Activated naive CD4-positive, alpha-beta T cell treated with anti-CD3 and anti-CD28 coated beads for 36 hours (primary cell): ENCODE data around the gene METTL5. TPM values are rescaled to one million over a fixed set of nuclear protein-coding genes. Genes with fewer than 3 reads are reported as not detected.
"Not testable (repeated sequence)": the region's sequence is repeated elsewhere in the genome, so short reads cannot be mapped to it uniquely, and the experiment has no call there.

Experiments used
- CTCF ChIA-PET: fragments of 350-600 bp; sonication (Branson Sonifier 250); formaldehyde crosslinking; loops from one replicate; lab custom pipeline; 2021; ENCODE audit warnings: antibody characterized with exemption; lab: Charles Lee
- DNase-seq: peaks from one replicate; pipeline ENCODE4 v3.0.0-alpha.2; 2020
- H3K27ac Mint-ChIP-seq: one replicate; pipeline ENCODE4 v1.8.0; 2021; ENCODE audit warnings: mild to moderate bottlenecking, mixed read lengths
- H3K27me3 Mint-ChIP-seq: one replicate; pipeline ENCODE4 v1.8.0; 2021; ENCODE audit warnings: low read depth, mixed read lengths
- H3K36me3 Mint-ChIP-seq: one replicate; pipeline ENCODE4 v1.8.0; 2021; ENCODE audit warnings: low read depth, mixed read lengths
- H3K4me1 Mint-ChIP-seq: one replicate; pipeline ENCODE4 v1.8.0; 2021; ENCODE audit warnings: low read depth, mixed read lengths
- H3K4me3 Mint-ChIP-seq: one replicate; pipeline ENCODE4 v1.8.0; 2021; ENCODE audit warnings: mild to moderate bottlenecking, moderate library complexity, mixed read lengths
- H3K9me3 Mint-ChIP-seq: one replicate; pipeline ENCODE4 v1.8.0; 2021; ENCODE audit warnings: mixed read lengths
- intact Hi-C: fragments of 100-400 bp; cut with micrococcal nuclease; formaldehyde crosslinking; loops from one replicate; pipeline ENCODE4 v1.15.1; 2023
- total RNA-seq, 2 experiments: library from RNA; stranded (reverse); gene quantifications; one replicate each; pipeline ENCODE4 v1.2.3, GENCODE V29; 2021

METTL5 gene
- total RNA-seq, 2 experiments from 2014 or later = 111 to 116 TPM

DNA sequence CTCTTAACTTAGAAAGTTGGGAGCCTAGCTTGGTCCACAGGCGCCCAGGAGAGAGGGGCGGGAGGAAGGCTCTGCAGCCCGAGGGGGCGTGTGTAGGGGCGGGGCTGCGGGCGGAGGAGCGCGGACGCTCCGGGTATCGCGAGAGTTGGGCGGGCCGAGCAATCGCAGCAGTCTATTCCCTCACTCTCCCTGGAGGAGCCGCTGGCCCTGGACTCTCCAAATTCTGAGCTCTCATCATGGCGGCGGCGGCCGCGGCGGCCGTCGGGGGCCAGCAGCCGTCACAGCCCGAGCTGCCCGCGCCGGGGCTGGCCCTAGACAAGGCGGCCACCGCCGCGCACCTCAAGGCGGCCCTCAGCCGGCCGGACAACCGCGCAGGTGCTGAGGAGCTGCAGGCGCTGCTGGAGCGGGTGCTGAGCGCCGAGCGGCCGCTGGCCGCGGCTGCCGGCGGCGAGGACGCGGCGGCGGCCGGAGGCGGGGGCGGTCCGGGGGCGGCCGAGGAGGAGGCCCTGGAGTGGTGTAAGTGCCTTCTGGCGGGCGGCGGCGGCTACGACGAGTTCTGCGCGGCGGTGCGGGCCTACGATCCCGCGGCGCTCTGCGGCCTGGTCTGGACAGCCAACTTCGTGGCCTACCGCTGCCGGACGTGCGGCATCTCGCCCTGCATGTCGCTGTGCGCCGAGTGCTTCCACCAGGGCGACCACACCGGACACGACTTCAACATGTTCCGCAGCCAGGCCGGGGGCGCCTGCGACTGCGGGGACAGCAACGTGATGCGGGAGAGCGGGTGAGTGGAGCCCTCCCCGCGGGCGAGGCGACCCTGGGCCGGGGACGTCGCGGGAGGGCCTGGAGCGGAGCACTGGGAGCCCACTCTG is 2.8 kb upstream of the METTL5 start, which contains the start of gene UBR3:
Gene UBR3 (plus strand): TSS at position 183 of the 869 bp plus-strand sequence. CDS start 54 bp downstream, at position 237.
- Mint-ChIP-seq H3K4me1 (peaks cover 53% of the 10 kb centered on the region), H3K36me3 (peaks cover 19% of the 10 kb centered on the region), H3K27ac (peak within 1 kb of the TSS; percentile 11), H3K27me3 (no peaks in the 10 kb centered on the region), H3K4me3 (peak within 1 kb of the TSS; percentile 85), H3K9me3 (no peaks in the 10 kb centered on the region)
- CTCF ChIA-PET = interaction anchor here (0.7 to 1.7 kb wide), 7 partner anchors 14 to 132 kb away, joined by 3 to 8 read pairs (median 4); no protein-coding TSS in a partner anchor
- DNase-seq = peak; percentile 91
- intact Hi-C loops = loop anchor here (1.0 to 10.0 kb wide), 7 partner anchors 29 to 1607 kb away; partner anchors contain the start of genes BBS5, DCAF17, ERICH2 and GORASP2

DNA sequence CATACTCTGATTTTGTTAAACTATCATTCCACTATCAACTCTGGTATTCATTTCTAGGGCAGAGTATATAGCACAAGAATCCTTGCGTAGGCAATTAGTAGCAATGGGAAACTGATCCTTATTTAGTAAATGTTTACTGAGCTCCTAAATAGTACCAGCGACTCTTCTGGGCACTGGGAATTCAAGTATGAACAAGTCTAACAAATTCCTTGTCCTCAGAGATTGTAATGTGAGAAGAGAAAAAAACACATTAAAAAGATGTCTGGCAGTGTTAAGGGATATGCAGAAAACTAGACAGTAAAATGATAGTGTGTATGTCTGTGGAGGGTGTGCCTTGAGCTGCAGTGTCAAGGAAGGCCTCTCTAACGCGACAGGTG is 721 bp downstream of the METTL5 start:
- peaks cover 58% of the 10 kb centered on the region for H3K4me1 Mint-ChIP-seq
- peak overlapping the region; percentile 84 for H3K4me3 Mint-ChIP-seq
- peaks cover 27% of the 10 kb centered on the region for H3K36me3 Mint-ChIP-seq
- H3K9me3 Mint-ChIP-seq = no peaks in the 10 kb centered on the region
- intact Hi-C loops = loop anchor here (1.0 to 10.0 kb wide), 10 partner anchors 26 to 1611 kb away; partner anchors contain the start of genes CFAP210, DCAF17, ERICH2 and FASTKD1
- H3K27ac Mint-ChIP-seq = peak overlapping the region; percentile 71
- CTCF ChIA-PET = interaction anchor here (0.6 to 2.3 kb wide), 16 partner anchors 9 to 532 kb away, joined by 3 to 10 read pairs (median 4); no protein-coding TSS in a partner anchor
- DNase-seq = no peak
- no peaks in the 10 kb centered on the region for H3K27me3 Mint-ChIP-seq

DNA sequence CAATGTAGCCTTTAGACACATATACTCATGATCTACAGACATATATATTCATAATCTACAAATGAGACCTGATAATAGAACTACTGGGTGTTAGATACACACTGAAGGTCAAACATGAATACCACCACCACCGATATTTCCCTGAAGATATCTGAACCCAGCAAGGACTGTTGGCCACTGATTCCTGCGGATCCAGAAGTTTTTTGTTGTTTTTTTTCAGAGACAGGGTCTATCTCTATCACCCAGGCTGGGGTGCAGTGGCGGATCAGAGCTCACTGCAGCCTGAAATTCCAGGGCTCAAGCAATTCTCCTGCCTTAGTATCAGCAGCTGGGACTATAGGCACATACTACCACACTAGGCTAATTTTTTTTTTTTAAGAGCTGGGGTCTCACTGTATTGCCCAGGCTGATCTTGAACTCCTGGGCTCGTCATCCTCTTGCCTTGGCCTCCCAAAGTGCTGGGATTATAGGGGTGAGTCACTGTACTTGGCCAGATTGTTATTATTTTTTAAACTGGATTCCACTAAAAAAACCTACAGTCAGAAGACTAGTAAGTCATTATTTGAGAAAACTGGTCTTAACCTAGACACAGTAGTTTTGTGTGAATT is 1.8 kb downstream of the METTL5 start:
- intact Hi-C loops = loop anchor here (10.0 kb wide), 4 partner anchors 458 to 1612 kb away; partner anchors contain the start of genes DCAF17, ERICH2, GORASP2 and LRP2
- H3K27ac Mint-ChIP-seq = peak overlapping the region; percentile 24
- CTCF ChIA-PET = interaction anchor here (0.7 to 2.3 kb wide), 3 partner anchors 10 to 32 kb away, joined by 3 to 10 read pairs (median 4); no protein-coding TSS in a partner anchor
- H3K27me3 Mint-ChIP-seq = no peaks in the 10 kb centered on the region
- peaks cover 53% of the 10 kb centered on the region for H3K4me1 Mint-ChIP-seq
- H3K36me3 Mint-ChIP-seq = peaks cover 33% of the 10 kb centered on the region
- H3K4me3 Mint-ChIP-seq = peak overlapping the region; percentile 84
- no peaks in the 10 kb centered on the region for H3K9me3 Mint-ChIP-seq
- no peak for DNase-seq

DNA sequence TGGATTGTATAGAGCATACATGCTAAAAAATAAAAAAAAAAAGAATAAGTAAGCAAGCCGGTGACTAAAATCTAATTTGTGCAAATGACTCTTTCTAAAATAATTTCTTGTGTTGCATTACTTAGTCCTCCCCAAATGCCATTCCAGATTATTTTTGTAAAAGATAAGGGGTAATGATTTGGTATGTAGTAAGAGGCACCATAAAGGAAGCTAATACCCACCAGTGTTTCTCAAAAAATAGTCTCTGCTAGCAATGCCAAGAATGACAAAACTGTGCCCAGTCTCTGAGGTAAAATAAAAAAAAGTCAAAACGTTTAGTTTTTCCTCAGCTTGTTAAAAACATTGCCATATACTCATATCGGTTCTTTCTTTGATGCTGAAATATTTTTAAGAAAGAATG is 2.7 kb downstream of the METTL5 start:
- CTCF ChIA-PET = interaction anchor here (0.7 kb wide), 2 partner anchors 31 to 126 kb away, joined by 3 read pairs; no protein-coding TSS in a partner anchor
- intact Hi-C loops = loop anchor here (10.0 kb wide), 4 partner anchors 457 to 1613 kb away; partner anchors contain the start of genes DCAF17, ERICH2, GORASP2 and LRP2
- H3K27ac Mint-ChIP-seq = no peak overlapping the region
- no peaks in the 10 kb centered on the region for H3K27me3 Mint-ChIP-seq
- H3K9me3 Mint-ChIP-seq = peaks cover 6% of the 10 kb centered on the region
- peaks cover 54% of the 10 kb centered on the region for H3K4me1 Mint-ChIP-seq
- H3K36me3 Mint-ChIP-seq = peaks cover 40% of the 10 kb centered on the region
- DNase-seq = no peak
- H3K4me3 Mint-ChIP-seq = no peak overlapping the region

DNA sequence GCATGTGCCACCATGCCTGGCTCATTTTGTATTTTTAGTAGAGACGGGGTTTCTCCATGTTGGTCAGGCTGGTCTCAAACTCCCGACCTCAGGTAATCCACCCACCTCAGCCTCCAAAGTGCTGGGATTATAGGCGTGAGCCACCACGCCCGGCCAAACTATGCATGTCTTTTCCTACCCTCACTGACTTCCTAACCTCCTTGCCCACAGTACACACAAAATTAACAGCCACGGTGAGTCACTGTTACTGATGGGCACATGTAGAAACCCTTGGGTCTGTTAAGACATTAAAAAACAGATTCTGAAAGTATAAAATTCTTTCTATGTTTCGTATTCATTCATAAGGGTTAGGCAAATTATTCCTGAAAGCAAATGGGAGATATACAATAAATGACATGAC is 4.6 kb downstream of the METTL5 start:
- H3K4me3 Mint-ChIP-seq, H3K27ac Mint-ChIP-seq, H3K27me3 Mint-ChIP-seq, CTCF ChIA-PET, DNase-seq: not testable (repeated sequence)
- peaks cover 52% of the 10 kb centered on the region for H3K4me1 Mint-ChIP-seq
- peaks cover 10% of the 10 kb centered on the region for H3K9me3 Mint-ChIP-seq
- intact Hi-C loops = loop anchor here (10.0 kb wide), 4 partner anchors 455 to 1615 kb away; partner anchors contain the start of genes DCAF17, ERICH2, GORASP2 and LRP2
- peaks cover 55% of the 10 kb centered on the region for H3K36me3 Mint-ChIP-seq

DNA sequence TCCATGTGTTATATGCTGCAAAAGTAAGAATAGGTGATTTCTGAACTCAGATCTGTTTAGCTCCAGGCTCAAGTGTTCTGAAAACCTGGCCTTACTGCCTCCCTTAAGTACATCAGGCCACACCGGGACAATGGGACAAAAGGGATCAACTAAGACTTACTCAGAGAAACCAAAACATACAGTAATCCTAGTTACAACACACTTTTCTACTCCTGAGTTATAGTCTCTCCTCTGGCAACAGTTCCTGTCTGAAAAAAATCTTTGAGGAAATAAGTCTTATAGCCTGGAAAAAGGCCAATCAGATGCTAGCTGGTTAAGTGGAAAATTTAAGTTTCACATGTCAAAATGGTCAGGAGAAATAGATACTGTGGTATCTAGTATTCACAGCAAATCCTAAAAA is 5.6 kb downstream of the METTL5 start:
- no peak for DNase-seq
- CTCF ChIA-PET = interaction anchor here (1.0 kb wide), 1 partner anchor 32 kb away, joined by 3 read pairs; no protein-coding TSS in a partner anchor
- H3K27me3 Mint-ChIP-seq = no peaks in the 10 kb centered on the region
- intact Hi-C loops = no loop called here
- H3K4me1 Mint-ChIP-seq = peaks cover 52% of the 10 kb centered on the region
- peaks cover 10% of the 10 kb centered on the region for H3K9me3 Mint-ChIP-seq
- peak overlapping the region; percentile 82 for H3K27ac Mint-ChIP-seq
- no peak overlapping the region for H3K4me3 Mint-ChIP-seq
- peaks cover 59% of the 10 kb centered on the region for H3K36me3 Mint-ChIP-seq

DNA sequence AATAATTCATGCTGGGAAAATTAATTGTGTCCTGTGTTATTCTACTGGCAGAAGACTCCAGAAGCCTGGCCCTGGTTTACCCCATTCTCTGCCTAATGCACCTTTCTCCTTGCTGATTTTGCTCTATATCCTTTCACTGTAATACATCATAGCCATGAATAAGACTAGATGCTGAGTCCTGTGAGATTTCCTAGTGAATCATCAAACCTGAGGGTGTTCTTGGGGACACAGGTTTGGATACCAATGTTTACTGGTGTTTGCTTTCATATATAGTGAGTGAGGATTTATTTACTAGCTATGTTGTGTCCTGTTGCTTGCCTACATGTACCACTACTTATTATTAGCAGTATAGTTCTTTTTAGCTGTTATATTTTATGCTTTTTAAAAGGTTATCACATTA is 6.5 kb downstream of the METTL5 start:
- CTCF ChIA-PET = interaction anchor here (0.6 to 1.0 kb wide), 3 partner anchors 9 to 92 kb away, joined by 3 read pairs; no protein-coding TSS in a partner anchor

DNA sequence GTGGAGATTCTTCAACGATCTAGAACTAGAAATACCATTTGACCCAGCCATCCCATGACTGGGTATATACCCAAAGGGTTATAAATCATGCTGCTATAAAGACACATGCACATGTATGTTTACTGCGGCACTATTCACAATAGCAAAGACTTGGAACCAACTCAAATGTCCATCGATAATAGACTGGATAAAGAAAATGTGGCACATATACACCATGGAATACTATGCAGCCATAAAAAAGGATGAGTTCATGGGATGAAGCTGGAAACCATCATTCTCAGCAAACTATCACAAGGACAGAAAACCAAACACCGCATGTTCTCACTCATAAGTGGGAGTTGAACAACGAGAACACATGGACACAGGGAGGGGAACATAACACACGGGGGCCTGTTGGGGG is 7.3 kb downstream of the METTL5 start:
- H3K4me3 Mint-ChIP-seq, H3K27me3 Mint-ChIP-seq, intact Hi-C loops, DNase-seq, CTCF ChIA-PET, H3K27ac Mint-ChIP-seq: not testable (repeated sequence)
- Mint-ChIP-seq H3K36me3 (peaks cover 54% of the 10 kb centered on the region), H3K9me3 (peaks cover 10% of the 10 kb centered on the region), H3K4me1 (peaks cover 35% of the 10 kb centered on the region)

More for the DNA sequence above, 6.5 kb downstream of the METTL5 start:
- Mint-ChIP-seq H3K27ac (peak overlapping the region; percentile 31), H3K4me3 (no peak overlapping the region), H3K4me1 (peaks cover 43% of the 10 kb centered on the region), H3K36me3 (peaks cover 55% of the 10 kb centered on the region), H3K9me3 (peaks cover 10% of the 10 kb centered on the region), H3K27me3 (no peaks in the 10 kb centered on the region)
- intact Hi-C loops = no loop called here
- DNase-seq = no peak

DNA sequence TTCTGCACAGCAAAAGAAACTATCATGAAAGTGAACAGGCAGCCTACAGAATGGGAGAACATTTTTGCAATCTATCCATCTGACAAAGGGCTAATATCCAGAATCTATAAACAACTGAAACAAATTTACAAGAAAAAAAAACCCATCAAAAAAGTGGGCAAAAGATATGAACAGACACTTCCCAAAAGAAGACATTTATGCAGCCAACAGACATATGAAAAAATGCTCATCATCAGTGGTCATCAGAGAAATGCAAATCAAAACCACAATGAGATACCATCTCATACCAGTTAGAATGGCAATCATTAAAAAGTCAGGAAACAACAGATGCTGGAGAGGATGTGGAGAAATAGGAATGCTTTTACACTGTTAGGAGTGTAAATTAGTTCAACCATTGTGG is 7.7 kb downstream of the METTL5 start:
- CTCF ChIA-PET, H3K27me3 Mint-ChIP-seq, DNase-seq, intact Hi-C loops, H3K27ac Mint-ChIP-seq, H3K4me3 Mint-ChIP-seq: not testable (repeated sequence)
- Mint-ChIP-seq H3K4me1 (peaks cover 33% of the 10 kb centered on the region), H3K9me3 (peaks cover 10% of the 10 kb centered on the region), H3K36me3 (peaks cover 56% of the 10 kb centered on the region)

DNA sequence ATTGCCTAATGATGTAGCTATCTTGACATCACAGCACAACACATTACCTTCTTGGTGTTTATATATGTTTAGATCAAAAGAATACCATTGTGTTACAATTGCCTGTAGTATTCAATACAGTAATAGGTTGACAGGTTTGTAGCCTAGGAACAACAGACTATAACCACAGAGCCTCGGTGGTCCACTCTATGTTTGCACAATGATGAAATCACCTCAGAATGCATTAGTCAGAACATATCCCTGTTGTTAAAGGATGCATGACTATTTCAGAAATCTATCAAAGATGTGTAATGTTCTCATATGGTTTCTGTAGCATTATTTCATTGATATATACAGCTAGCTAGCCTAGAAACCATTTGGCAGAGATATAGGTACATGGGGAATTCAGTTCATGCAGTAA is 8.9 kb downstream of the METTL5 start:
- H3K9me3 Mint-ChIP-seq = peaks cover 10% of the 10 kb centered on the region
- H3K27ac Mint-ChIP-seq = no peak overlapping the region
- peaks cover 54% of the 10 kb centered on the region for H3K36me3 Mint-ChIP-seq
- peaks cover 26% of the 10 kb centered on the region for H3K4me1 Mint-ChIP-seq
- no peak overlapping the region for H3K4me3 Mint-ChIP-seq
- CTCF ChIA-PET = interaction anchor here (1.6 kb wide), 1 partner anchor 8 kb away, joined by 6 read pairs; no protein-coding TSS in a partner anchor
- intact Hi-C loops = no loop called here
- H3K27me3 Mint-ChIP-seq = no peaks in the 10 kb centered on the region
- DNase-seq = no peak

DNA sequence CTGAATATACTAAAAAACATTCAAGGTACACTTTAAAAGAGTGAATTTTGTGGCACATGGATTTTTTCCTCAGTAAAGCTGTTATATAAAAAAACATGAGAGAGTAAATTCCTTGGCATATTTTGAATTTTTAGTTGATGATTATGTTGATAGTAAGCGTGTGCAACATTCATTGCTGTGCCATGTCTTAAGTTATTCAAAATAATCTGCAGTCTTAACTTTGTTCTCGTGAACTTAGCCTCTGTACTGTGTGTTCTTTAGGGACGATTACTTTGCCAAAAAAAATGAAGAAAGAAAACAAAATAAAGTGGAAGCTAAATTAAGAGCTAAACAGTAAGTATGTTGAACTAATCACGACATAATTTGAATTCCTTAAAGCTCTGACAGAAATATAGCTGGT is 16.5 kb downstream of the METTL5 start:
- peaks cover 5% of the 10 kb centered on the region for H3K4me1 Mint-ChIP-seq
- H3K27me3 Mint-ChIP-seq = no peaks in the 10 kb centered on the region
- no peak overlapping the region for H3K27ac Mint-ChIP-seq
- no peak for DNase-seq
- H3K9me3 Mint-ChIP-seq = no peaks in the 10 kb centered on the region
- H3K4me3 Mint-ChIP-seq = no peak overlapping the region
- peaks cover 41% of the 10 kb centered on the region for H3K36me3 Mint-ChIP-seq
- CTCF ChIA-PET = interaction anchor here (1.0 kb wide), 1 partner anchor 10 kb away, joined by 3 read pairs; no protein-coding TSS in a partner anchor
- intact Hi-C loops = no loop called here

DNA sequence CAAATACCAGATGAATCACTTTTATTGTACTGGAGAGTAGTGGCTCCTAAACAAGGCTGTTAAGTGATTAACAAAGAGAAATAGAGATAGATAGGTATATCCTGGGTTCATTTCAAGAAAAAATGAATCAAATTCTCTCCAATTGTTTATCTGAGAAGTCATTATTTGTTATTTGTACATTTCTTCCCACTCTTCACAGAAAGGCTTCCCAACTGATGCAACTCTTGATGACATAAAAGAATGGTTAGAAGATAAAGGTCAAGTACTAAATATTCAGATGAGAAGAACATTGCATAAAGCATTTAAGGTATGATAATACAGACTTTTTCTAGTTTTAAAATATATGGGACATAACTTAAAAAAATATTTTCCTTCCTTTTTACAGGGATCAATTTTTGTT is 18.1 kb downstream of the METTL5 start:
- peaks cover 39% of the 10 kb centered on the region for H3K36me3 Mint-ChIP-seq
- H3K27ac Mint-ChIP-seq = peak overlapping the region; percentile 32
- H3K4me1 Mint-ChIP-seq = peaks cover 17% of the 10 kb centered on the region
- H3K27me3 Mint-ChIP-seq = no peaks in the 10 kb centered on the region
- CTCF ChIA-PET = no interaction called here
- DNase-seq = no peak
- intact Hi-C loops = no loop called here
- no peak overlapping the region for H3K4me3 Mint-ChIP-seq
- H3K9me3 Mint-ChIP-seq = no peaks in the 10 kb centered on the region
